Liver (tissue), 9 donors: ENCODE results near the gene B3GAT3. TPM values are rescaled to one million over a fixed set of nuclear protein-coding genes. Genes with fewer than 3 reads are reported as not detected.
"Not testable (repeated sequence)": the region's sequence is repeated elsewhere in the genome, so short reads cannot be mapped to it uniquely, and the experiment has no call there.

ENCODE experiments used
- DNase-seq: peaks from one replicate; pipeline ENCODE4 v3.0.0-alpha.2; 2017; ENCODE audit warnings: low spot score
- H3K27ac ChIP-seq, 2 donors: one replicate each; pipeline ENCODE4 v1.7.0; 2013; ENCODE audit warnings: inconsistent platforms in 2 of 2, low read length in 2 of 2, control low read depth in 1 of 2, low read depth in 1 of 2, mild to moderate bottlenecking in 1 of 2
- H3K27me3 ChIP-seq, 4 donors: one replicate each; pipeline versions ENCODE4 v1.6.1 to v1.7.0; 2013; ENCODE audit warnings: low read length in 3 of 4, inconsistent platforms in 1 of 4, mild to moderate bottlenecking in 1 of 4, moderate library complexity in 1 of 4; ENCODE audit not compliant: control insufficient read depth in 4 of 4, insufficient read depth in 4 of 4
- H3K36me3 ChIP-seq, 4 donors: one replicate each; pipeline versions ENCODE4 v1.6.1 to v1.7.0; 2013; ENCODE audit warnings: low read length in 3 of 4, mild to moderate bottlenecking in 3 of 4, low read depth in 1 of 4, moderate library complexity in 1 of 4; ENCODE audit not compliant: control insufficient read depth in 4 of 4, insufficient read depth in 3 of 4
- H3K4me1 ChIP-seq, 4 donors: one replicate each; pipeline versions ENCODE4 v1.6.1 to v1.7.0; 2013; ENCODE audit warnings: low read length in 3 of 4, mild to moderate bottlenecking in 3 of 4, moderate library complexity in 1 of 4; ENCODE audit not compliant: control insufficient read depth in 4 of 4, insufficient read depth in 4 of 4
- H3K4me3 ChIP-seq, 3 donors: one replicate each; pipeline versions ENCODE4 v1.6.1 to v1.7.0; 2013; ENCODE audit warnings: low read length in 3 of 3, control low read depth in 1 of 3, low read depth in 1 of 3, mild to moderate bottlenecking in 1 of 3
- H3K9ac ChIP-seq, 2 donors: one replicate each; pipeline ENCODE4 v1.7.0; 2013; ENCODE audit warnings: low read length in 2 of 2, mild to moderate bottlenecking in 2 of 2, moderate library complexity in 2 of 2, control low read depth in 1 of 2, low read depth in 1 of 2
- H3K9me3 ChIP-seq, 4 donors: one replicate each; pipeline versions ENCODE4 v1.6.1 to v1.7.0; 2013; ENCODE audit warnings: low read length in 3 of 4; ENCODE audit not compliant: control insufficient read depth in 4 of 4
- GABPA ChIP-seq, 2 donors: IDR thresholded peaks in 1 of 2; conservative IDR thresholded peaks in 1 of 2; 2 replicates each; pipeline ENCODE4 v1.6.1; 2016; ENCODE audit warnings: antibody characterized with exemption in 2 of 2, mild to moderate bottlenecking in 1 of 2, moderate library complexity in 1 of 2
- HNF4G ChIP-seq: IDR thresholded peaks from 2 replicates; pipeline ENCODE4 v1.6.1; 2016; ENCODE audit warnings: antibody characterized with exemption
- NR2F2 ChIP-seq: IDR thresholded peaks from 2 replicates; pipeline ENCODE4 v1.6.1; 2016; ENCODE audit warnings: antibody characterized with exemption
- RAD21 ChIP-seq, 2 donors: IDR thresholded peaks; 2 replicates each; pipeline ENCODE4 v1.6.1; 2016; ENCODE audit warnings: antibody characterized with exemption in 2 of 2, mild to moderate bottlenecking in 2 of 2
- RXRA ChIP-seq, 2 donors: IDR thresholded peaks; 2 replicates each; pipeline ENCODE4 v1.6.1; 2017 to 2018; ENCODE audit warnings: antibody characterized with exemption in 2 of 2, mild to moderate bottlenecking in 1 of 2
- SP1 ChIP-seq: IDR thresholded peaks from 2 replicates; pipeline ENCODE4 v1.6.1; 2018; ENCODE audit warnings: antibody characterized with exemption, mild to moderate bottlenecking
- YY1 ChIP-seq: IDR thresholded peaks from 2 replicates; pipeline ENCODE4 v1.6.1; 2016; ENCODE audit warnings: antibody characterized with exemption, mild to moderate bottlenecking
- WGBS: extraction: QIAGEN DNeasy Blood & Tissue Kit; methylation state at CpG from one replicate; pipeline ENCODE4 v1.1.7; 2013; 5-methylcytosine and 5-hydroxymethylcytosine counted together
- polyA plus RNA-seq, 2 donors: library from polyadenylated mRNA; stranded (reverse) in 1 of 2; unstranded in 1 of 2; fragments of 200-250 nt in 1 of 2; fragments of >200 nt in 1 of 2; fragmentation: Nextera tagmentation in 1 of 2; extraction: Ambion mirVana in 1 of 2; gene quantifications; one replicate each; pipeline versions ENCODE4 v1.2.1 to v1.2.3, GENCODE V29; 2013 to 2015
- total RNA-seq, 2 donors: library from RNA; depleted of rRNA; stranded (reverse); fragments of >200 nt; gene quantifications; one replicate each; pipeline ENCODE4 v1.2.3, GENCODE V29; 2014
- TF ChIP-seq, protein P1 (sequence below): IDR thresholded peaks from 2 replicates; pipeline ENCODE4 v1.6.1; 2016; ENCODE audit warnings: antibody characterized with exemption
- TF ChIP-seq, protein P2 (sequence below): IDR thresholded peaks from 2 replicates; pipeline ENCODE4 v1.6.1; 2016; ENCODE audit warnings: antibody characterized with exemption
- TF ChIP-seq, protein P3 (sequence below): fragments of 150-350 bp; IDR thresholded peaks from 2 replicates; pipeline ENCODE4 v1.5.1; 2017; ENCODE audit warnings: improper control_type of control experiment, low read depth, low read length; ENCODE audit not compliant: missing input control
- donor health status: healthy.
- donor health status: healthy.
- donor health status: healthy.
- donor health status: healthy.
- donor health status: healthy.

The B3GAT3 gene
- total and polyA plus RNA-seq, 4 donors = 13.1 to 29.2 (median 17.8) TPM

- Histone ChIP-seq H3K4me1 (peaks cover 4 to 24% (median 20%) of the 10 kb centered on the region in 4 donors), H3K27me3 (no peaks in the 10 kb centered on the region), H3K9ac (peak overlapping the region; percentile 51 to 96), H3K36me3 (peaks cover 0 to 12% (median 4%) of the 10 kb centered on the region in 4 donors), H3K4me3 (peak overlapping the region; percentile 75 to 89 (median 80)), H3K27ac (peak overlapping the region; percentile 90 to 92), H3K9me3 (no peaks in the 10 kb centered on the region)
- no peak for DNase-seq
- no peak for TF ChIP-seq YY1
- no peak for TF ChIP-seq HNF4G
- TF ChIP-seq RAD21 (IDR thresholded peaks at IDR 0.05) = no peak
- no peak for TF ChIP-seq NR2F2
- no peak for TF ChIP-seq SP1
- TF ChIP-seq, protein P1, sequence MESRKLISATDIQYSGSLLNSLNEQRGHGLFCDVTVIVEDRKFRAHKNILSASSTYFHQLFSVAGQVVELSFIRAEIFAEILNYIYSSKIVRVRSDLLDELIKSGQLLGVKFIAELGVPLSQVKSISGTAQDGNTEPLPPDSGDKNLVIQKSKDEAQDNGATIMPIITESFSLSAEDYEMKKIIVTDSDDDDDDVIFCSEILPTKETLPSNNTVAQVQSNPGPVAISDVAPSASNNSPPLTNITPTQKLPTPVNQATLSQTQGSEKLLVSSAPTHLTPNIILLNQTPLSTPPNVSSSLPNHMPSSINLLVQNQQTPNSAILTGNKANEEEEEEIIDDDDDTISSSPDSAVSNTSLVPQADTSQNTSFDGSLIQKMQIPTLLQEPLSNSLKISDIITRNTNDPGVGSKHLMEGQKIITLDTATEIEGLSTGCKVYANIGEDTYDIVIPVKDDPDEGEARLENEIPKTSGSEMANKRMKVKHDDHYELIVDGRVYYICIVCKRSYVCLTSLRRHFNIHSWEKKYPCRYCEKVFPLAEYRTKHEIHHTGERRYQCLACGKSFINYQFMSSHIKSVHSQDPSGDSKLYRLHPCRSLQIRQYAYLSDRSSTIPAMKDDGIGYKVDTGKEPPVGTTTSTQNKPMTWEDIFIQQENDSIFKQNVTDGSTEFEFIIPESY = no peak
- TF ChIP-seq, protein P2, sequence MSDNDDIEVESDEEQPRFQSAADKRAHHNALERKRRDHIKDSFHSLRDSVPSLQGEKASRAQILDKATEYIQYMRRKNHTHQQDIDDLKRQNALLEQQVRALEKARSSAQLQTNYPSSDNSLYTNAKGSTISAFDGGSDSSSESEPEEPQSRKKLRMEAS = no peak
- TF ChIP-seq GABPA (IDR thresholded peaks at IDR 0.05 in 1 of 2, conservative IDR thresholded peaks at IDR 0.05 in 1 of 2) = no peak
- no peak for TF ChIP-seq RXRA (IDR thresholded peaks at IDR 0.05)
- TF ChIP-seq, protein P3, sequence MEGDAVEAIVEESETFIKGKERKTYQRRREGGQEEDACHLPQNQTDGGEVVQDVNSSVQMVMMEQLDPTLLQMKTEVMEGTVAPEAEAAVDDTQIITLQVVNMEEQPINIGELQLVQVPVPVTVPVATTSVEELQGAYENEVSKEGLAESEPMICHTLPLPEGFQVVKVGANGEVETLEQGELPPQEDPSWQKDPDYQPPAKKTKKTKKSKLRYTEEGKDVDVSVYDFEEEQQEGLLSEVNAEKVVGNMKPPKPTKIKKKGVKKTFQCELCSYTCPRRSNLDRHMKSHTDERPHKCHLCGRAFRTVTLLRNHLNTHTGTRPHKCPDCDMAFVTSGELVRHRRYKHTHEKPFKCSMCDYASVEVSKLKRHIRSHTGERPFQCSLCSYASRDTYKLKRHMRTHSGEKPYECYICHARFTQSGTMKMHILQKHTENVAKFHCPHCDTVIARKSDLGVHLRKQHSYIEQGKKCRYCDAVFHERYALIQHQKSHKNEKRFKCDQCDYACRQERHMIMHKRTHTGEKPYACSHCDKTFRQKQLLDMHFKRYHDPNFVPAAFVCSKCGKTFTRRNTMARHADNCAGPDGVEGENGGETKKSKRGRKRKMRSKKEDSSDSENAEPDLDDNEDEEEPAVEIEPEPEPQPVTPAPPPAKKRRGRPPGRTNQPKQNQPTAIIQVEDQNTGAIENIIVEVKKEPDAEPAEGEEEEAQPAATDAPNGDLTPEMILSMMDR = no peak
- WGBS = 36% methylated on average over 16 of the region's 16 CpGs
These were observed 30.6 kb upstream of the B3GAT3 start for GRCh38 chr11:62652161-62653006.

DNA sequence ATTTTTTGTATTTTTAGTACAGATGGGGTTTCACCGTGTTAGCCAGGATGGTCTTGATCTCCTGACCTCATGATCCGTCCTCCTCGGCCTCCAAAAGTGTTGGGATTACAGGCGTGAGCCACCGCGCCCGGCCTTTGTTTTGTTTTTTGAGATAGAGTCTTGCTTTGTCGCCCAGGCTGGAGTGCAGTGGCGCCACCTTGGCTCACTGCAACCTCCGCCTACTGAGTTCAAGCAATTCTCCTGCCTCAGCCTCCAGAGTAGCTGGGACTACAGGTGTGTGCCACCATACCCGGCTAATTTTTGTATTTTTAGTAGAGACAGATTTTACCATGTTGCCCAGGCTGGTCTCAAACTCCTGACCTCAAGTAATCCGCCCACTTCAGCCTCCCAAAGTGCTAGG lies 28.5 kb upstream of the B3GAT3 start:
- H3K4me3 ChIP-seq, DNase-seq, H3K9me3 ChIP-seq, H3K9ac ChIP-seq, H3K27ac ChIP-seq, H3K27me3 ChIP-seq: not testable (repeated sequence)
- 95% methylated on average over 12 of the region's 12 CpGs for WGBS
- H3K4me1 ChIP-seq = peaks cover 6 to 35% (median 31%) of the 10 kb centered on the region in 4 donors
- peaks cover 0 to 12% (median 4%) of the 10 kb centered on the region in 4 donors for H3K36me3 ChIP-seq

- peaks cover 6 to 39% (median 37%) of the 10 kb centered on the region in 4 donors for H3K4me1 ChIP-seq
- no peak overlapping the region for H3K27ac ChIP-seq
- peaks cover 0 to 12% (median 4%) of the 10 kb centered on the region in 4 donors for H3K36me3 ChIP-seq
- H3K27me3 ChIP-seq = no peaks in the 10 kb centered on the region
- no peak for DNase-seq
- H3K4me3 ChIP-seq = no peak overlapping the region
- TF ChIP-seq HNF4G (no peak), NR2F2 (no peak)
- TF ChIP-seq, protein P1 = no peak
- WGBS = 88% methylated on average over 11 of the region's 11 CpGs
- H3K9ac ChIP-seq = no peak overlapping the region
- H3K9me3 ChIP-seq = no peaks in the 10 kb centered on the region
These were observed 27.7 kb upstream of the B3GAT3 start for GRCh38 chr11:62649486-62649885.
